Activated CD4-positive, alpha-beta memory T cell treated with anti-CD3 and anti-CD28 coated beads, Interleukin-2, amount 10 ng/mL, durations not matched to agents 7 days and 5 days (primary cell): ENCODE measurements around the gene NCAPG2. TPM values are rescaled to one million over a fixed set of nuclear protein-coding genes. Genes with fewer than 3 reads are reported as not detected.
"Not testable (repeated sequence)": the region's sequence is repeated elsewhere in the genome, so short reads cannot be mapped to it uniquely, and the experiment has no call there.

Experiments
- CTCF ChIA-PET: fragments of 350-600 bp; sonication (Branson Sonifier 250); formaldehyde crosslinking; loops from one replicate; lab custom pipeline; 2021; ENCODE audit warnings: antibody characterized with exemption, inconsistent platforms; lab: Charles Lee
- POLR2A ChIA-PET: fragments of 350-600 bp; sonication (Branson Sonifier 250); formaldehyde crosslinking; loops from one replicate; lab custom pipeline; 2021; ENCODE audit warnings: antibody characterized with exemption; lab: Charles Lee
- DNase-seq: peaks from one replicate; pipeline ENCODE4 v3.0.0-alpha.2; 2020
- H3K27ac Mint-ChIP-seq: one replicate; pipeline ENCODE4 v1.8.0; 2021; ENCODE audit warnings: mild to moderate bottlenecking, mixed read lengths
- H3K27me3 Mint-ChIP-seq: one replicate; pipeline ENCODE4 v1.8.0; 2021; ENCODE audit warnings: mixed read lengths
- H3K36me3 Mint-ChIP-seq: one replicate; pipeline ENCODE4 v1.8.0; 2021; ENCODE audit warnings: low read depth, mixed read lengths
- H3K4me1 Mint-ChIP-seq: one replicate; pipeline ENCODE4 v1.8.0; 2021; ENCODE audit warnings: mixed read lengths
- H3K4me3 Mint-ChIP-seq: one replicate; pipeline ENCODE4 v1.8.0; 2021; ENCODE audit warnings: mild to moderate bottlenecking, mixed read lengths
- H3K9me3 Mint-ChIP-seq: one replicate; pipeline ENCODE4 v1.8.0; 2021; ENCODE audit warnings: mixed read lengths
- total RNA-seq, 2 experiments: library from RNA; stranded (reverse); gene quantifications; one replicate each; pipeline ENCODE4 v1.2.3, GENCODE V29; 2021

The NCAPG2 gene
- total RNA-seq, 2 experiments from 2014 or later: 151 TPM

DNA sequence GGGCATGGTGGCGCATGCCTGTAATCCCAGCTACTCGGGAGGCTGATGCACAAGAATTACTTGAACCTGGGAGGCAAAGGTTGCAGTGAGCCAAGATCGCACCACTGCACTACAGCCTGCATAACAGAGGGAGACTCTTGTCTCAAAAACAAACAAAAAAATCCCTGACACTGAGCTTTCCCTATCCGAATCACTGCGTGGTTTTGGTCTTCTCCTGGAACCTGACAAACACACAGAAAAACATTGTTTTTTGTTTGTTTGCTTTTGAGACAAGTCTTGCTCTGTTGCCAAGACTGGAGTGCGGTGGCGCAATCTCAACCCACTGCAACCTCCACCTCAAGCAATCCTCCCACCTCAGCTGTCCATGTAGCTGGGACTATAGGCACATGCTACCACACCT lies 66.6 kb downstream of the NCAPG2 start:
- Mint-ChIP-seq H3K27ac (no peak overlapping the region), H3K36me3 (peaks cover 64% of the 10 kb centered on the region)

DNA sequence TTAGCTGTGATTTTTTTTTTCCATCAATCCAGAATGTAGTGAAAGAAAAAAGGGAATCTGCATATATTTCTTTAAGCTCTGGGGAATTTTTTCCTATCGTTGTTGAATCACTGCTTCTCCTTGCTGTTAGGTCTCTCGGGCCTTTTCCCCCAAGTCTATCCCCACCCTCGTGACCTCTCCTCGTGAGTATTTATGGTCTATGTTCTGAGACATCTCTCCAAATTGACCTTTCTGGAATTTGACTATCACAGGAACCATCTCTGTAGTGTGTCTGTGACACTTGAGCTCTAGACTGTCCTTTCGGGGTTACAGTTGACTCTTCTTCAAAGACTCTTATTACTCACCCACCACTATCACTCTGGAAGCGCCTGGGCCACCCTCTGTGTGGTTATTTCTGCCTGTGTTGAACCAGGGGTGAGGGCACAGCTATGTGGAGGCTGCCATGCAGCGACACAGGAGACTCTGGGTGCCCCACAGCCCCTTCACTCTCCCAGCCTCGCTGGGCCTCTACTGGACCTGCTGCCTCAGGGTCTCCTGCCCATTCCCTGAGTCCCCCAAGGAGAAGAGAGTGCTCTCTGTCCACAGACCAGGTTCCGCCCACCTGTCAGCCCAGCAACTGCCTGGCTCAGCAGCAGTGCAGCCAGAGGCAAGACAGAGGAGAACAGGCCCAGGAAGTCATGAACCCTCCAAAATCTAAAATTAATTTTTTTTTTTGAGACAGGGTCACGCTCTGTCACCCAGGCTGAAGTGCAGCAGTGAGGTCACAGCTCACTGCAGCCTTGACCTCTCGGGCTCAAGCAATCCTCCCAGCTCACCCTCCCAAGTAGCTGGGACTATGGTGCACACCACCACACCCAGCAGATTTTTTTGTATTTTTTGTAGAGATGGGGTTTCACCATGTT lies 71.3 kb downstream of the NCAPG2 start:
- Mint-ChIP-seq H3K27ac (no peak overlapping the region), H3K9me3 (no peaks in the 10 kb centered on the region), H3K4me1 (no peaks in the 10 kb centered on the region), H3K27me3 (no peaks in the 10 kb centered on the region), H3K4me3 (no peak overlapping the region), H3K36me3 (peaks cover 65% of the 10 kb centered on the region)
- ChIA-PET POLR2A (no interaction called here), CTCF (interaction anchor here (0.9 to 1.0 kb wide), 2 partner anchors 14 kb away, joined by 3 read pairs; no protein-coding TSS in a partner anchor)
- DNase-seq: no peak

More for the DNA sequence above, 66.6 kb downstream of the NCAPG2 start:
- ChIA-PET POLR2A (interaction anchor here (2.0 kb wide), 1 partner anchor 13 kb away, joined by 4 read pairs; no protein-coding TSS in a partner anchor), CTCF (no interaction called here)
- DNase-seq: no peak
- no peak overlapping the region for H3K4me3 Mint-ChIP-seq
- no peaks in the 10 kb centered on the region for H3K27me3 Mint-ChIP-seq
- H3K9me3 Mint-ChIP-seq: no peaks in the 10 kb centered on the region
- H3K4me1 Mint-ChIP-seq: no peaks in the 10 kb centered on the region

DNA sequence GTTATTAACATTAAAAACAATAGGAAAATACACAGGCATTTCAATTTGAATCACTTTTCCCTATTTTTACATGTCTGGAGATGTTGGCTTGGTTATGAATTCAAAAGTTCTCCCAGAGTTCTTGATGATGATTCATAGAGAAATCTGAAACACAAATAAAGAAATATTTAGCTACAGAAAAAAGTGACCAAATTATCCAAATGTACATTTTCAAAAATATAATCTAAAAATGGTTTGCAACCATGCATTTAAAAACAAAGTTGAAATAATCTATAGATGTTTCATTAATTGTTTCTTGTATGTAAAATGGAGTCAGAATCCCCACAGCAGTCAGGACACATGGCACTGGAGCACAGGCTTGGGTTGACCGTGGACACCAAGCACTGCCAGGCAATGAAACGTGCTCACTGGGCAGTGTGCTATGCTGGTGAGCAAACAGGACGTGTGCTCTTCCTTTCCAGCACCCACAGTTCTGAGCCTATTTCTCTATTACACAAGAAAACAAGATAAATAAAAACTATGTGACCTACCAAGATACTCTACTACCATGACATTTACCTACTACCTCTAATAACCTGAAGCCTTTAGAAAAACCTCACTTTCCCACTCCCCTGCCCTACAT lies 72.9 kb downstream of the NCAPG2 start:
- CTCF ChIA-PET: no interaction called here
- no peak for DNase-seq
- H3K4me1 Mint-ChIP-seq: no peaks in the 10 kb centered on the region
- H3K4me3 Mint-ChIP-seq: no peak overlapping the region
- H3K27ac Mint-ChIP-seq: no peak overlapping the region
- no peaks in the 10 kb centered on the region for H3K27me3 Mint-ChIP-seq
- H3K9me3 Mint-ChIP-seq: no peaks in the 10 kb centered on the region
- POLR2A ChIA-PET: interaction anchor here (0.9 kb wide), 1 partner anchor 18 kb away, joined by 3 read pairs; no protein-coding TSS in a partner anchor
- peaks cover 63% of the 10 kb centered on the region for H3K36me3 Mint-ChIP-seq

DNA sequence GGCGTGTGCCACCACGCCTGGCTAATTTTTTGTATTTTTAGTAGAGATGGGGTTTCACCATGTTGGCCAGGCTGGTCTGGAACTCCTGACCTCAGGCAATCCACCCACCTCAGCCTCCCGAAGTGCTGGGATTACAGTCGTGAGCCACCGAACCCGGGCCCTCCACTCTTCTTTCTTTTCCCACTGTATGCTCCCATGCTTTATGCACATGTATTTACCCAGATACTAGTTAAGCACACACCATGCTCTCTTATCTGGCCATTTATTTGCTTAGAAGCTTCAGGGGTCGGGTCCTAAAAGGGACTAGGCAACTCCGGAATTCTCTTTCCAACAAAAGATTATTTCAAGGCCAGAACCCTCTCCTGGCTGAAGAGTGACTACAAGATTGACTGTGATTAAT lies 78.3 kb downstream of the NCAPG2 start:
- CTCF ChIA-PET, H3K27ac Mint-ChIP-seq, H3K4me3 Mint-ChIP-seq, POLR2A ChIA-PET, DNase-seq, H3K4me1 Mint-ChIP-seq, H3K27me3 Mint-ChIP-seq, H3K9me3 Mint-ChIP-seq: not testable (repeated sequence)
- H3K36me3 Mint-ChIP-seq: peaks cover 71% of the 10 kb centered on the region

DNA sequence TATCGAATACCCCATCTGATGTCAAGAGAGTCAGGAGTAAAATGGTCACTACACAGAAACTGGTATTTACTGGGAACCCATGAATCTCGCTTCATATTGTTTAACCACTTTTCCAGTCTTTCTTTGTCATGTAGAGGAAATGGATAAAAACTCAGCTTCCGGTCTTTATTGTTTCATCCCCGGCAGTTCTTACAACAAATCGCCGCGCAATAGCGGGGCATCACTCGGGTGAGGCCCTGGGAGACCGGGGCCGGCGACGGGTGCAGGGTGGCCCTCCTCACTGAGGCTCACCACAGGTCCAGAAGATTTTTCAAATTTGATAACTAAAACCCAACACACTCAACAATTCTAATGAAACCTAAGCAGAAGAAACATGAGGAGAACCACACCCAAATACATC lies 81.4 kb downstream of the NCAPG2 start:
- no peak overlapping the region for H3K27ac Mint-ChIP-seq

DNA sequence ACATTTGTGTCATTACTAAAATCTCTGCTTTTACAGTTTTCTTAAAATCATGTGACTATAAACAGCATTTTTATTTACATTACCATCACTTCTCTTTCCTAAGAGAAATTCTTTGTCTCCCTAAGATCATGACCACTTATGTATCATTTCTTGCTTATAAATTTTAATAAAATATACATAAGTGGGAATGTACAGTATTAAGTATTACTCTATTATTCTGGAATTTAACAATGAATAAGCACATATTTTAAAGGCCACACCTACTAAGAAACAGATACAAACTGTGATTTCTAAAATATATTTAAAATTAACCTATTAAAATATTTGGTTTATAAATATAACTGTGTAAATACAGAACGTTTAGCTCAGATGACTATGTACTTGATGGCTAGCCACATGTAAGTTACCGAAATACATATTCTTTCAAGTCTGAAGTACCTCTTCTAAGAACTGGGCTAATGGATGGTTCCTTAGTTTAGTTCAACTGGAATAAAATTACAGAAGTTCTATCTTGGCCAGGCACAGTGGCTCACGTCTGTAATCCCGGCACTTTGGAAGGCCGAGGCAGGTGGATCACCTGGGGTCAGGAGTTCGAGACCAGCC lies 83.7 kb downstream of the NCAPG2 start:
- Mint-ChIP-seq H3K9me3 (no peaks in the 10 kb centered on the region), H3K27me3 (no peaks in the 10 kb centered on the region), H3K27ac (no peak overlapping the region), H3K4me3 (no peak overlapping the region), H3K4me1 (peaks cover 5% of the 10 kb centered on the region), H3K36me3 (peaks cover 48% of the 10 kb centered on the region)
- ChIA-PET CTCF (no interaction called here), POLR2A (no interaction called here)
- no peak for DNase-seq

More for the DNA sequence above, 81.4 kb downstream of the NCAPG2 start:
- H3K4me1 Mint-ChIP-seq: peaks cover 2% of the 10 kb centered on the region
- no peak overlapping the region for H3K4me3 Mint-ChIP-seq
- H3K27me3 Mint-ChIP-seq: no peaks in the 10 kb centered on the region
- no peaks in the 10 kb centered on the region for H3K9me3 Mint-ChIP-seq
- ChIA-PET CTCF (no interaction called here), POLR2A (no interaction called here)
- DNase-seq: no peak
- peaks cover 56% of the 10 kb centered on the region for H3K36me3 Mint-ChIP-seq

DNA sequence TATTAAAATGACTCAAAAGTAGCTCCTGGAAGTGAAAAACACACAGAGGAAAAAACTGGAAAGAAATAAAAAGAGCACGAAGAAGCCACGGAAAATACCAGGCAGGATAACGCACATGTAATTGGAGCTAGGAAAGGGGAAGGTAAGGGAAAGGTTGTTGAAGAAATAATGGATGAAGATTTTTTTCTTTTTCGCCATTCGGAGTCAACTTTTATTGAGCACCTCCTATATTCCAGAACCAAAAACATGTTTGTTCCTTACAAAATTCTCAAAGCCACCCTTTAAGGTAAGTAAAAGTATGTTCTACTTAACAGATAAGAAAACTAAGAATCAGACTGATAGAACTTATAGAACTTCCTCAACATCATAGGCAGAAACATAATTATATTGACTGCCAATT lies 84.2 kb downstream of the NCAPG2 start:
- no peaks in the 10 kb centered on the region for H3K27me3 Mint-ChIP-seq
- H3K9me3 Mint-ChIP-seq: no peaks in the 10 kb centered on the region
- ChIA-PET CTCF (interaction anchor here (0.6 to 1.3 kb wide), 2 partner anchors 39 to 356 kb away, joined by 5 to 7 read pairs; no protein-coding TSS in a partner anchor), POLR2A (no interaction called here)
- peaks cover 5% of the 10 kb centered on the region for H3K4me1 Mint-ChIP-seq
- H3K4me3 Mint-ChIP-seq: no peak overlapping the region
- no peak overlapping the region for H3K27ac Mint-ChIP-seq
- DNase-seq: no peak
- peaks cover 45% of the 10 kb centered on the region for H3K36me3 Mint-ChIP-seq

DNA sequence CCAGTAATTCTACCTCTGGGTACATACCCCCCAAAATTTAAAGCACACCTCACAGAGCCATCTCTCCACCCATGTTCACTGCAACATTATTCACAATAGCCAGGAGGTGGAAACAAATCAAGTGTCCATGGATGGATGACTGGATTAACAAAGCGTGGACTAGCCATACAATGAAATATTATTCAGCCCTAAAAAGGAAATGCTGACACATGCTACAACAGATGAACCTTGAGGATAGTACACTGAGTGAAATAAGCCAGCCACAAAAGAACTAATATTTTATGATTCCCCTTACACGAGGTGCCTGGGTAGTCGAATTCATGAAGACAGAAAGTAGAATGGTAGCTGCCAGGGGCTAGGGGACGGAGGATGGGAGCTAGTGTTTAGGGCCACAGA lies 85.9 kb downstream of the NCAPG2 start:
- Mint-ChIP-seq H3K27ac (no peak overlapping the region), H3K4me3 (no peak overlapping the region), H3K9me3 (no peaks in the 10 kb centered on the region), H3K27me3 (no peaks in the 10 kb centered on the region), H3K4me1 (peaks cover 5% of the 10 kb centered on the region), H3K36me3 (peaks cover 35% of the 10 kb centered on the region)
- CTCF ChIA-PET: no interaction called here
- DNase-seq: no peak
- POLR2A ChIA-PET: no interaction called here

DNA sequence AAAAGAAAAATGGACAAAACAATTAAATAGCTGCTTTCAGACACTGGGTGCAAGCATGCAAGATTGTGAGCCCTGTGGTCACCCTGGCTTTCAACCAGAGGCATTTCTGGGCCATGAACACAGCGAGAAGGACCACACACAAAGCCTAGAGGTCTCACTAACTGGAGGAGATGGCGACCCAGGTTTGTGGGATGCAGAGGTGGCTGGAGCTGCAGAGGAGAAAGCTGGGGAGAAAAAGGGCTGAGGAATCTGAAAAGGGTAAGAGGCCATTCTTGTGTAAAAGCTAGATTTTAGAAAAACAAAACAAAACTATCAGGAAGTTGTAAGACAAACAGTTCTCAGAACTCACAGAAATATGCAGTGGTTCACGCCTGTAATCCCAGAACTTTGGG lies 86.9 kb downstream of the NCAPG2 start:
- H3K9me3 Mint-ChIP-seq: no peaks in the 10 kb centered on the region
- CTCF ChIA-PET: no interaction called here
- POLR2A ChIA-PET: no interaction called here
- no peak for DNase-seq
- H3K27ac Mint-ChIP-seq: no peak overlapping the region
- H3K4me3 Mint-ChIP-seq: no peak overlapping the region
- H3K36me3 Mint-ChIP-seq: peaks cover 35% of the 10 kb centered on the region
- H3K4me1 Mint-ChIP-seq: peaks cover 9% of the 10 kb centered on the region
- H3K27me3 Mint-ChIP-seq: no peaks in the 10 kb centered on the region

DNA sequence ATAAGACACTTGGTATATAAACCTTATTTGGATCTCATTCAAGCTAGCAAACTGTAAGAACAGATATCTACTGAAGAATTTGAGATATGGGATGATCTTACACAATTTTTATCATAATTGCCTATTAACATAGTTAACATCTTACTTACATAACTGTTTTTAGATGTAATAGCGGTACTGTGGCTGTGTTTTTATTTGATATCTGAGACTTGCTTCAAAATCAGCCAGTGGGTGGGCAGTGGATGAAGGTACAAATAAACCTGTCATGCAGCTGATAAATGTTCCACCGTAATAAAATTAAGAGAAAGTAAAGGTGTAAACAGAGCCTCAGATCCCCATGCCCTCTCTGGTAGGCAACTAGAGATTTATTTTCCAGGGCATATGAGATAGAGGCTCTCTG lies 88.6 kb downstream of the NCAPG2 start:
- DNase-seq: no peak
- no peaks in the 10 kb centered on the region for H3K27me3 Mint-ChIP-seq
- H3K4me1 Mint-ChIP-seq: peaks cover 12% of the 10 kb centered on the region
- peaks cover 30% of the 10 kb centered on the region for H3K36me3 Mint-ChIP-seq
- no peak overlapping the region for H3K4me3 Mint-ChIP-seq
- POLR2A ChIA-PET: no interaction called here
- H3K9me3 Mint-ChIP-seq: no peaks in the 10 kb centered on the region
- no peak overlapping the region for H3K27ac Mint-ChIP-seq
- CTCF ChIA-PET: no interaction called here

DNA sequence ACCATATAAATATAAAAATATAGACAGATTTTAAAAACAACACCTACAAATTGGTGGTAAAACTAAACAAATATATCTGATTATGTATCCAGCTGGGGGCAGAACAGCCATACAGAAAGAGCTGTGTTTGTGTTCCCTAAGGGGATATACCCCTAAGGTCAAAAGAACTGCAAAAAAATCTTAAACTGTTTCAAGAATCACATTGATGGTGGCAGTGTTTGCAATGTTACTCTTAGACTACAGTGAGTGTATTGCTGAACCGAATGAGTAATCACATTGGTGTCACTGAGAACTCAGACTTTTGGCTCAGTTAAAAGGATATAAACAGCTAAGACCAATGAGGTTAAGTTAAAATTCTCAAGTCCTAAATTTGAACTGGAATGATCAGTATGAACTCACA lies 89.9 kb downstream of the NCAPG2 start:
- CTCF ChIA-PET: interaction anchor here (0.9 kb wide), 1 partner anchor 363 kb away, joined by 3 read pairs; no protein-coding TSS in a partner anchor
- Mint-ChIP-seq H3K4me1 (peaks cover 12% of the 10 kb centered on the region), H3K27ac (no peak overlapping the region), H3K27me3 (no peaks in the 10 kb centered on the region), H3K4me3 (no peak overlapping the region), H3K9me3 (no peaks in the 10 kb centered on the region), H3K36me3 (peaks cover 28% of the 10 kb centered on the region)
- DNase-seq: no peak
- POLR2A ChIA-PET: no interaction called here

DNA sequence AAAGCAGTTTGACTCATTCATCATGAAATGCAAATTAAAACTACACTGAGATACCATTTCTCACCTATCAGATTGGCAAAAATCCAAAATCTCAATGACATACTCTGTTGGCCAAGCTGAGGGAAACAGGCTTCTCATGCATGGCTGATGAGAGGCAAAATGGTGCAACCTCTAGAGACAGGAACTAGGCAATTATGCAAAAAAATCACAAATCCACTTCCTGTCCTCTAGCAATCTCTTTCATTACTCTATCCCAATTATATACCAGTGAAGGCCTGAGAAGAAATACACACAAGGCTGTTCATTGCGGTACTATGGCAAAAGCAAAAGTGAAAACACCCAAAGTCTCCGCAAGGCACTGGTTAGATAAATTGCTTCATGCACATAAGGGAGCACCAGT lies 91.1 kb downstream of the NCAPG2 start:
- H3K4me3 Mint-ChIP-seq: no peak overlapping the region
- no peaks in the 10 kb centered on the region for H3K9me3 Mint-ChIP-seq
- DNase-seq: no peak
- H3K4me1 Mint-ChIP-seq: peaks cover 10% of the 10 kb centered on the region
- no peak overlapping the region for H3K27ac Mint-ChIP-seq
- CTCF ChIA-PET: interaction anchor here (0.6 to 1.0 kb wide), 3 partner anchors 43 to 990 kb away, joined by 3 to 5 read pairs (median 3); no protein-coding TSS in a partner anchor
- no peaks in the 10 kb centered on the region for H3K27me3 Mint-ChIP-seq
- peaks cover 26% of the 10 kb centered on the region for H3K36me3 Mint-ChIP-seq
- POLR2A ChIA-PET: interaction anchor here (1.1 kb wide), 1 partner anchor 18 kb away, joined by 3 read pairs; no protein-coding TSS in a partner anchor

DNA sequence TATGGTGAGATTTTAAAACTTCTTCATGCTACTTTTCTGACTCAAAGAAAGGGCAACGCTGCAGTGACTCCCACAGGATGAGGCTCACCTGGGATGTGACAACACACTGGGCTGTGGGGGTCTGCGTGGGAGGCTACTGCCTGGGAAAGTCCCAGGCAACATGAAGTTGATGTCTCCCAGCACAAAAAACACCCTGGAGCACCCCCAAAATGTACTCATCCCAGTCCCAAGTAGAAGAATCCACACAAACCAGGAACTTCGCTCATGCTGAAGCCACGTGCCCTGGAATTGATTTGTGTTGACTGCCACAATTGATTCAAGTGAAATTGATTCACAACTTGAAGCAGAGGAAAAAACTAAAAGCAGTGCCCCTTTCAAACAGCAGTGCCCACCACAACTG lies 92.1 kb downstream of the NCAPG2 start:
- Mint-ChIP-seq H3K4me3 (no peak overlapping the region), H3K9me3 (no peaks in the 10 kb centered on the region), H3K36me3 (peaks cover 29% of the 10 kb centered on the region), H3K4me1 (peaks cover 8% of the 10 kb centered on the region), H3K27me3 (no peaks in the 10 kb centered on the region), H3K27ac (no peak overlapping the region)
- ChIA-PET POLR2A (interaction anchor here (1.1 kb wide), 1 partner anchor 19 kb away, joined by 3 read pairs; no protein-coding TSS in a partner anchor), CTCF (no interaction called here)
- no peak for DNase-seq
